SH-SY5Y (cell line): ENCODE measurements around the gene MSANTD3.

Experiments
- GATA2 ChIP-seq: IDR thresholded peaks from 2 replicates; pipeline ENCODE4 v1.6.1; 2011; ENCODE audit warnings: mild to moderate bottlenecking, low read depth, low read length
- GATA3 ChIP-seq: IDR thresholded peaks from 2 replicates; pipeline ENCODE4 v1.6.1; 2011; ENCODE audit warnings: low read depth, mild to moderate bottlenecking, low read length, moderate library complexity

GRCh38 chr9:100425758-100426157 lies 1.2 kb upstream of the MSANTD3 start:
- TF ChIP-seq GATA2 (no peak), GATA3 (no peak)
